Natural killer cell (primary cell): Measurements from ENCODE around the gene SPINK1. TPM values are rescaled to one million over a fixed set of nuclear protein-coding genes. Genes with fewer than 3 reads are reported as not detected.
A peak's percentile ranks its signal among the peaks of the same experiment; 100 is the strongest.
"Not testable (repeated sequence)": the region's sequence is repeated elsewhere in the genome, so short reads cannot be mapped to it uniquely, and the experiment has no call there.

Source experiments
- ATAC-seq, 3 donors: fragments of 150-1000 bp in 2 of 3; fragments of 200-7000 bp in 1 of 3; cut with Tn5 transposase; 1 replicate in 1 of 3; 2 replicates in 2 of 3; pipeline ENCODE4 v1.10.0; 2021; ENCODE audit warnings: mild to moderate bottlenecking in 2 of 3, moderate library complexity in 2 of 3
- DNase-seq, 2 donors: peaks; one replicate each; pipeline versions ENCODE4 v3.0.0 to v3.0.0-alpha.2; 2013 to 2021; ENCODE audit warnings: mixed read lengths in 1 of 2
- H3K27ac ChIP-seq: one replicate; pipeline ENCODE4 v1.5.1; 2013; ENCODE audit warnings: mild to moderate bottlenecking, low read length
- H3K27me3 ChIP-seq: one replicate; pipeline ENCODE4 v1.6.1; 2013; ENCODE audit warnings: low read length; ENCODE audit not compliant: control insufficient read depth, insufficient read depth
- H3K36me3 ChIP-seq: one replicate; pipeline ENCODE4 v1.6.1; 2013; ENCODE audit warnings: low read length; ENCODE audit not compliant: control insufficient read depth, insufficient read depth
- H3K4me1 ChIP-seq: one replicate; pipeline ENCODE4 v1.6.1; 2013; ENCODE audit warnings: low read length; ENCODE audit not compliant: control insufficient read depth, insufficient read depth
- H3K4me3 ChIP-seq: one replicate; pipeline ENCODE4 v1.5.1; 2013; ENCODE audit warnings: low read length
- H3K9me3 ChIP-seq: one replicate; pipeline ENCODE4 v1.6.1; 2013; ENCODE audit warnings: low read length; ENCODE audit not compliant: control insufficient read depth, insufficient read depth
- H3K27ac Mint-ChIP-seq, 2 donors: one replicate each; pipeline ENCODE4 v1.8.0; 2022; ENCODE audit warnings: mild to moderate bottlenecking in 2 of 2, mixed read lengths in 2 of 2, moderate library complexity in 1 of 2
- H3K27me3 Mint-ChIP-seq, 2 donors: one replicate each; pipeline ENCODE4 v1.8.0; 2022; ENCODE audit warnings: low read depth in 2 of 2, mixed read lengths in 2 of 2
- H3K36me3 Mint-ChIP-seq: one replicate; pipeline ENCODE4 v1.8.0; 2022; ENCODE audit warnings: mixed read lengths
- H3K4me1 Mint-ChIP-seq, 2 donors: one replicate each; pipeline ENCODE4 v1.8.0; 2022; ENCODE audit warnings: mixed read lengths in 2 of 2
- H3K4me3 Mint-ChIP-seq: one replicate; pipeline ENCODE4 v1.8.0; 2022; ENCODE audit warnings: mild to moderate bottlenecking, moderate library complexity, mixed read lengths
- H3K9me3 Mint-ChIP-seq, 2 donors: one replicate each; pipeline ENCODE4 v1.8.0; 2022; ENCODE audit warnings: mixed read lengths in 2 of 2
- WGBS: methylation state at CpG from one replicate; pipeline ENCODE4 v1.1.7; 2013; ENCODE audit warnings: missing lambda C conversion rate; ENCODE audit not compliant: insufficient coverage; 5-methylcytosine and 5-hydroxymethylcytosine counted together
- intact Hi-C: fragments of 100-400 bp; cut with micrococcal nuclease; formaldehyde crosslinking; loops from one replicate; pipeline ENCODE4 v1.14.2; 2022
- total RNA-seq, 4 donors: library from RNA; stranded (reverse); fragments of 120-200 nt in 1 of 4; gene quantifications; one replicate each; pipeline versions ENCODE4 v1.2.3 to v1.2.4, GENCODE V29; 2013 to 2022
- TF ChIP-seq, protein P1 (sequence below): fragments of 200-600 bp; IDR thresholded peaks from one replicate; pipeline ENCODE4 v1.8.0; 2022; ENCODE audit warnings: antibody characterized with exemption

SPINK1 gene
- total RNA-seq, 3 donors from 2014 or later (not counting 1 experiment from before 2014, with no cell fraction given), result not detected

- H3K36me3 ChIP-seq, result no peaks in the 10 kb centered on the region
- no peaks in the 10 kb centered on the region for H3K4me1 ChIP-seq
- ATAC-seq (peak; percentile 94 to 99 (median 98)), DNase-seq (peak; percentile 26 to 79)
- Mint-ChIP-seq H3K9me3 (no peaks in the 10 kb centered on the region), H3K27me3 (peaks cover 13 to 14% of the 10 kb centered on the region in 2 donors), H3K4me3 (no peak overlapping the region), H3K27ac (no peak overlapping the region), H3K36me3 (no peaks in the 10 kb centered on the region), H3K4me1 (peaks cover 0 to 9% of the 10 kb centered on the region in 2 donors)
- no peak overlapping the region for H3K4me3 ChIP-seq
- no peaks in the 10 kb centered on the region for H3K27me3 ChIP-seq
- TF ChIP-seq, protein P1, sequence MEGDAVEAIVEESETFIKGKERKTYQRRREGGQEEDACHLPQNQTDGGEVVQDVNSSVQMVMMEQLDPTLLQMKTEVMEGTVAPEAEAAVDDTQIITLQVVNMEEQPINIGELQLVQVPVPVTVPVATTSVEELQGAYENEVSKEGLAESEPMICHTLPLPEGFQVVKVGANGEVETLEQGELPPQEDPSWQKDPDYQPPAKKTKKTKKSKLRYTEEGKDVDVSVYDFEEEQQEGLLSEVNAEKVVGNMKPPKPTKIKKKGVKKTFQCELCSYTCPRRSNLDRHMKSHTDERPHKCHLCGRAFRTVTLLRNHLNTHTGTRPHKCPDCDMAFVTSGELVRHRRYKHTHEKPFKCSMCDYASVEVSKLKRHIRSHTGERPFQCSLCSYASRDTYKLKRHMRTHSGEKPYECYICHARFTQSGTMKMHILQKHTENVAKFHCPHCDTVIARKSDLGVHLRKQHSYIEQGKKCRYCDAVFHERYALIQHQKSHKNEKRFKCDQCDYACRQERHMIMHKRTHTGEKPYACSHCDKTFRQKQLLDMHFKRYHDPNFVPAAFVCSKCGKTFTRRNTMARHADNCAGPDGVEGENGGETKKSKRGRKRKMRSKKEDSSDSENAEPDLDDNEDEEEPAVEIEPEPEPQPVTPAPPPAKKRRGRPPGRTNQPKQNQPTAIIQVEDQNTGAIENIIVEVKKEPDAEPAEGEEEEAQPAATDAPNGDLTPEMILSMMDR, result peak; percentile 99
- intact Hi-C loops, result loop anchor here (1.0 kb wide), 2 partner anchors 195 to 369 kb away; no protein-coding TSS in a partner anchor
- WGBS, result 3% methylated on average over 4 of the region's 4 CpGs
- no peaks in the 10 kb centered on the region for H3K9me3 ChIP-seq
- no peak overlapping the region for H3K27ac ChIP-seq
These were observed 8.6 kb downstream of the SPINK1 start for GRCh38 chr5:147822686-147823491.

GRCh38 chr5:147822222-147822621, 9.2 kb downstream of the SPINK1 start:
- not testable (repeated sequence) for H3K27ac ChIP-seq, H3K4me1 ChIP-seq, H3K9me3 Mint-ChIP-seq, H3K36me3 ChIP-seq, H3K36me3 Mint-ChIP-seq, H3K27me3 ChIP-seq, DNase-seq, H3K4me3 Mint-ChIP-seq, H3K4me1 Mint-ChIP-seq, ATAC-seq, H3K9me3 ChIP-seq, H3K4me3 ChIP-seq
- H3K27ac Mint-ChIP-seq, result peak overlapping the region in 1 of 2 donors; percentile 10
- WGBS, result 100% methylated on average over 3 of the region's 3 CpGs
- intact Hi-C loops, result loop anchor here (1.0 kb wide), 2 partner anchors 194 to 368 kb away; no protein-coding TSS in a partner anchor
- peaks cover 11 to 15% of the 10 kb centered on the region in 2 donors for H3K27me3 Mint-ChIP-seq

DNA sequence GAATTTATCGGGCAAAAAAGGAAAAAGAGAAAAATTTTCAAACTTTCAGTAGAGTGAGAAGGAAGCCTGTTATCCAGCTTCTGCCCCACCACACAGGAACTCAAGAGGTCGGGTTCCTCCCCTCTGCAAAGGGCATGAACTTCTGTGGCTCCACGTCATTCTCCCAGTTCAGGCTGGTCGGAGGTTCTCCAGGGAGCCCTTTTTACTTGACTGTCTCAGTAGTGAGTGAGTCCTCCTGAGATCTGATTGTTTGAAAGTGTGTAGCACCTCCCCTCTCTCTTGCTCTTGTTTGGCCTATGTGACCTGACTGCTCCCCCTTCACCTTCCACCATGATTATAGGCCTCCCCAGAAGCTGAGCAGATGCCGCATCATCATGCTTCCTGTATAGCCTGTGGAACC, 9.7 kb downstream of the SPINK1 start:
- Mint-ChIP-seq H3K27me3 (peaks cover 8 to 14% of the 10 kb centered on the region in 2 donors), H3K9me3 (no peaks in the 10 kb centered on the region), H3K4me3 (no peak overlapping the region), H3K27ac (peak overlapping the region in 1 of 2 donors; percentile 10), H3K36me3 (no peaks in the 10 kb centered on the region), H3K4me1 (peaks cover 0 to 9% of the 10 kb centered on the region in 2 donors)
- Histone ChIP-seq H3K9me3 (no peaks in the 10 kb centered on the region), H3K4me3 (no peak overlapping the region), H3K27me3 (no peaks in the 10 kb centered on the region), H3K36me3 (no peaks in the 10 kb centered on the region), H3K4me1 (no peaks in the 10 kb centered on the region), H3K27ac (no peak overlapping the region)
- whole genome bisulfite sequencing, result 89% methylated on average over 3 of the region's 5 CpGs
- intact Hi-C loops, result loop anchor here (1.0 kb wide), 2 partner anchors 193 to 367 kb away; no protein-coding TSS in a partner anchor
- TF ChIP-seq, protein P1, result no peak
- ATAC-seq (no peak), DNase-seq (no peak)

- Histone ChIP-seq H3K9me3 (no peaks in the 10 kb centered on the region), H3K27me3 (no peaks in the 10 kb centered on the region), H3K4me3 (no peak overlapping the region), H3K27ac (no peak overlapping the region), H3K4me1 (no peaks in the 10 kb centered on the region), H3K36me3 (no peaks in the 10 kb centered on the region)
- WGBS, result 40% methylated on average over 1 of the region's 1 CpG
- no peaks in the 10 kb centered on the region for H3K36me3 Mint-ChIP-seq
- TF ChIP-seq, protein P1, result no peak
- ATAC-seq (no peak), DNase-seq (no peak)
- H3K27ac Mint-ChIP-seq, result no peak overlapping the region
- H3K4me1 Mint-ChIP-seq, result peaks cover 0 to 9% of the 10 kb centered on the region in 2 donors
- intact Hi-C loops, result no loop called here
- H3K27me3 Mint-ChIP-seq, result peaks cover 8 to 14% of the 10 kb centered on the region in 2 donors
- no peak overlapping the region for H3K4me3 Mint-ChIP-seq
- H3K9me3 Mint-ChIP-seq, result no peaks in the 10 kb centered on the region
These were observed 12.2 kb downstream of the SPINK1 start for GRCh38 chr5:147819261-147819770.
